NB4 (cell line): ENCODE measurements around the gene GIMAP5.

Source experiments
- DNase-seq: peaks from one replicate; pipeline ENCODE4 v3.0.0; 2010; ENCODE audit warnings: low read depth
- H3K4me3 ChIP-seq: one replicate; pipeline ENCODE4 v1.5.1; 2011; ENCODE audit warnings: mild to moderate bottlenecking, low read depth, low read length, moderate library complexity
- CTCF ChIP-seq: IDR thresholded peaks from one replicate; pipeline ENCODE4 v1.5.1; 2012; ENCODE audit warnings: low read depth, low read length
- MAX ChIP-seq: IDR thresholded peaks from 2 replicates; pipeline ENCODE4 v1.6.1; 2011; ENCODE audit warnings: low read depth, low read length
- MYC ChIP-seq: IDR thresholded peaks from 2 replicates; pipeline ENCODE4 v1.6.1; 2011; ENCODE audit warnings: low read depth, low read length
- POLR2A ChIP-seq: IDR thresholded peaks from 2 replicates; pipeline ENCODE4 v1.6.1; 2011; ENCODE audit warnings: mild to moderate bottlenecking; ENCODE audit not compliant: insufficient read length; ENCODE audit errors: extremely low read depth

Gene GIMAP5

GRCh38 chr7:150748376-150748775, 11.2 kb downstream of the GIMAP5 start:
- TF ChIP-seq MAX (no peak), CTCF (no peak), POLR2A (no peak)
- DNase-seq = no peak
- no peak overlapping the region for H3K4me3 ChIP-seq

GRCh38 chr7:150751702-150752101, 14.5 kb downstream of the GIMAP5 start:
- TF ChIP-seq CTCF (no peak), MYC (no peak), POLR2A (no peak), MAX (no peak)

GRCh38 chr7:150753239-150753638, 16.0 kb downstream of the GIMAP5 start:
- no peak for DNase-seq
- H3K4me3 ChIP-seq = no peak overlapping the region
- no peak for TF ChIP-seq MYC
- TF ChIP-seq POLR2A = no peak
- TF ChIP-seq CTCF = no peak
- TF ChIP-seq MAX = no peak

More at GRCh38 chr7:150751702-150752101, 14.5 kb downstream of the GIMAP5 start:
- DNase-seq = no peak
- H3K4me3 ChIP-seq = no peak overlapping the region

GRCh38 chr7:150753826-150754603, 16.8 kb downstream of the GIMAP5 start:
- H3K4me3 ChIP-seq = no peak overlapping the region
- peak; percentile 78 for DNase-seq
- TF ChIP-seq POLR2A = no peak
- TF ChIP-seq CTCF = peak; percentile 78
- no peak for TF ChIP-seq MAX
- no peak for TF ChIP-seq MYC

GRCh38 chr7:150754951-150755350, 17.7 kb downstream of the GIMAP5 start:
- H3K4me3 ChIP-seq = no peak overlapping the region
- peak; percentile 36 for DNase-seq
- TF ChIP-seq CTCF (no peak), MAX (no peak), POLR2A (no peak), MYC (no peak)
